GM23338 (cell line): ENCODE measurements around the gene NELFE. TPM values are rescaled to one million over a fixed set of nuclear protein-coding genes. Genes with fewer than 3 reads are reported as not detected.

ENCODE experiments used
- ATAC-seq: fragments of 200-7000 bp; cut with Tn5 transposase; 3 replicates; pipeline ENCODE4 v1.9.1; 2020
- DNase-seq: peaks from one replicate; pipeline ENCODE4 v3.0.0-alpha.2; 2015; ENCODE audit warnings: low spot score
- H2AFZ ChIP-seq: fragments of 200-600 bp; sonication (generic); 2 replicates; pipeline ENCODE4 v1.8.0; 2016; ENCODE audit warnings: antibody characterized with exemption, mild to moderate bottlenecking, moderate library complexity
- H3F3A ChIP-seq: fragments of 200-600 bp; sonication (generic); replicated peaks from 2 replicates; pipeline ENCODE4 v1.8.0; 2017; ENCODE audit warnings: antibody characterized with exemption, mixed run types, low read depth
- H3K27ac ChIP-seq: fragments of 200-600 bp; sonication (generic); 2 replicates; pipeline ENCODE4 v1.6.1; 2016; ENCODE audit warnings: low read depth
- H3K27me3 ChIP-seq: fragments of 200-600 bp; sonication (generic); 2 replicates; pipeline ENCODE4 v1.8.0; 2016; ENCODE audit warnings: mild to moderate bottlenecking, mixed run types, moderate library complexity; ENCODE audit not compliant: insufficient read depth
- H3K36me3 ChIP-seq: fragments of 200-600 bp; sonication (generic); 2 replicates; pipeline ENCODE4 v1.8.0; 2016; ENCODE audit warnings: mild to moderate bottlenecking; ENCODE audit not compliant: insufficient read depth
- H3K4me1 ChIP-seq: fragments of 200-600 bp; sonication (generic); 2 replicates; pipeline ENCODE4 v1.8.0; 2016; ENCODE audit warnings: mild to moderate bottlenecking, moderate library complexity; ENCODE audit not compliant: insufficient read depth
- H3K4me2 ChIP-seq: fragments of 200-600 bp; sonication (generic); 2 replicates; pipeline ENCODE4 v1.7.1; 2017; ENCODE audit warnings: mixed run types
- H3K4me3 ChIP-seq: fragments of 200-600 bp; sonication (generic); 2 replicates; pipeline ENCODE4 v1.6.1; 2016; ENCODE audit warnings: mixed run types
- H3K79me2 ChIP-seq: fragments of 200-600 bp; sonication (generic); replicated peaks from 2 replicates; pipeline ENCODE4 v1.8.0; 2017; ENCODE audit warnings: mild to moderate bottlenecking; ENCODE audit not compliant: insufficient read depth
- H3K9me2 ChIP-seq: fragments of 200-600 bp; sonication (generic); 2 replicates; pipeline ENCODE4 v1.8.0; 2017; ENCODE audit not compliant: insufficient read depth
- H4K20me1 ChIP-seq: fragments of 200-600 bp; sonication (generic); replicated peaks from 2 replicates; pipeline ENCODE4 v1.8.0; 2017; ENCODE audit warnings: mild to moderate bottlenecking; ENCODE audit not compliant: insufficient read depth
- H3K27ac Mint-ChIP-seq: 2 replicates; pipeline ENCODE4 v1.8.0; 2020; ENCODE audit warnings: inconsistent platforms, mild to moderate bottlenecking, moderate library complexity, mixed read lengths
- H3K27me3 Mint-ChIP-seq: 3 replicates; pipeline ENCODE4 v1.8.0; 2022; ENCODE audit warnings: low read depth, mild to moderate bottlenecking, moderate library complexity, mixed read lengths, inconsistent platforms; ENCODE audit not compliant: insufficient read depth, poor library complexity
- H3K36me3 Mint-ChIP-seq: 3 replicates; pipeline ENCODE4 v1.8.0; 2021; ENCODE audit warnings: low read depth, mild to moderate bottlenecking, inconsistent platforms, moderate library complexity, mixed read lengths
- H3K4me1 Mint-ChIP-seq: 3 replicates; pipeline ENCODE4 v1.8.0; 2020; ENCODE audit warnings: mild to moderate bottlenecking, inconsistent platforms, mixed read lengths
- H3K4me3 Mint-ChIP-seq: 3 replicates; pipeline ENCODE4 v1.8.0; 2021; ENCODE audit warnings: moderate library complexity, mild to moderate bottlenecking, inconsistent platforms, mixed read lengths
- H3K9me3 Mint-ChIP-seq: 3 replicates; pipeline ENCODE4 v1.8.0; 2020; ENCODE audit warnings: moderate library complexity, mild to moderate bottlenecking, inconsistent platforms, mixed read lengths
- CREB1 ChIP-seq: fragments of 250-450 bp; sonication (Bioruptor Pico); IDR thresholded peaks from 2 replicates; pipeline ENCODE4 v1.5.0; 2020; ENCODE audit warnings: low read depth, mild to moderate bottlenecking, moderate library complexity
- EZH2 ChIP-seq: fragments of 200-600 bp; sonication (generic); IDR thresholded peaks from one replicate; pipeline ENCODE4 v1.8.0; 2017; ENCODE audit warnings: antibody characterized with exemption, mild to moderate bottlenecking, low read depth; ENCODE audit not compliant: unreplicated experiment
- EZH2phosphoT487 ChIP-seq: fragments of 200-600 bp; sonication (generic); IDR thresholded peaks from one replicate; pipeline ENCODE4 v1.8.1; 2018; ENCODE audit warnings: antibody characterized with exemption; ENCODE audit not compliant: unreplicated experiment
- JUNB ChIP-seq: IDR thresholded peaks from one replicate; pipeline ENCODE4 v1.6.1; 2016; ENCODE audit warnings: antibody characterized with exemption; ENCODE audit not compliant: unreplicated experiment
- STAT1 ChIP-seq: IDR thresholded peaks from one replicate; pipeline ENCODE4 v1.6.1; 2016; ENCODE audit warnings: antibody characterized with exemption; ENCODE audit not compliant: unreplicated experiment
- ZNF114 ChIP-seq: fragments of 250-450 bp; sonication (Bioruptor Pico); IDR thresholded peaks from 2 replicates; pipeline ENCODE4 v1.5.0; 2020; ENCODE audit warnings: mild to moderate bottlenecking, moderate library complexity
- ZNF331 ChIP-seq: fragments of 250-450 bp; sonication (Bioruptor Pico); IDR thresholded peaks from 2 replicates; pipeline ENCODE4 v1.5.0; 2020; ENCODE audit warnings: low read depth, mild to moderate bottlenecking, moderate library complexity
- ZNF462 ChIP-seq: fragments of 250-450 bp; sonication (Bioruptor Pico); IDR thresholded peaks from 2 replicates; pipeline ENCODE4 v1.5.0; 2020; ENCODE audit warnings: mild to moderate bottlenecking, moderate library complexity
- polyA plus RNA-seq: library from polyadenylated mRNA; unstranded; fragments of >200 nt; fragmentation: Nextera tagmentation; extraction: Ambion mirVana; gene quantifications from 2 replicates; pipeline ENCODE4 v1.2.1, GENCODE V29; 2016
- total RNA-seq: library from RNA; depleted of rRNA; stranded (reverse); fragments of >200 nt; shearing (Covaris generic); gene quantifications from 2 replicates; pipeline ENCODE4 v1.2.3, GENCODE V29; 2014

NELFE gene
- total and polyA plus RNA-seq, 2 experiments from 2014 or later, result 64.0 to 93.4 TPM

- H3K4me1 ChIP-seq, result peaks cover 6% of the 10 kb centered on the region
- H3K4me3 ChIP-seq, result no peak overlapping the region
- Mint-ChIP-seq H3K27me3 (peaks cover 21% of the 10 kb centered on the region), H3K4me3 (no peak overlapping the region), H3K27ac (no peak overlapping the region), H3K4me1 (peaks cover 7% of the 10 kb centered on the region), H3K9me3 (peaks cover 2% of the 10 kb centered on the region; the same call in 1 of the 3 replicates), H3K36me3 (peaks cover 66% of the 10 kb centered on the region)
- H2AFZ ChIP-seq, result no peak overlapping the region
- no peak for DNase-seq
- no peaks in the 10 kb centered on the region for H3K9me2 ChIP-seq
- no peaks in the 10 kb centered on the region for H3K27me3 ChIP-seq
- no peak overlapping the region for H3K4me2 ChIP-seq
- H3K27ac ChIP-seq, result no peak overlapping the region
- peaks cover 9% of the 10 kb centered on the region for H3F3A ChIP-seq
- H4K20me1 ChIP-seq, result no peaks in the 10 kb centered on the region; the same call in 1 of the 2 replicates
- no peak for TF ChIP-seq CREB1 (CRISPR knock-in tag)
- TF ChIP-seq EZH2, result no peak
- TF ChIP-seq ZNF462 (CRISPR knock-in tag), result no peak
- TF ChIP-seq STAT1, result no peak
- no peak for TF ChIP-seq JUNB
- no peak for TF ChIP-seq ZNF331 (CRISPR knock-in tag)
- TF ChIP-seq EZH2phosphoT487, result no peak
- no peak for TF ChIP-seq ZNF114
- H3K36me3 ChIP-seq, result peaks cover 10% of the 10 kb centered on the region
- ATAC-seq, result no peak
- H3K79me2 ChIP-seq, result peaks cover 10% of the 10 kb centered on the region
Measured at GRCh38 chr6:31968326-31968725, 9.6 kb upstream of the NELFE start.
